SK-N-SH treated with all-trans-retinoic acid at 6 μM for 48 hours (cell line): ENCODE results near the gene CAMKMT.

Experiments used
- ATAC-seq: fragments of 200-7000 bp; cut with Tn5 transposase; 3 replicates; pipeline ENCODE4 v1.9.1; 2020; ENCODE audit warnings: mild to moderate bottlenecking, moderate library complexity
- ARNTL ChIP-seq: fragments of 450-650 bp; formaldehyde crosslinking; IDR thresholded peaks from 2 replicates; pipeline ENCODE4 v1.5.0; 2020; ENCODE audit warnings: low read depth, mild to moderate bottlenecking, moderate library complexity, borderline replicate concordance
- BACH2 ChIP-seq: fragments of 250-450 bp; sonication (Bioruptor Pico); IDR thresholded peaks from 2 replicates; pipeline ENCODE4 v1.9.0; 2021; ENCODE audit warnings: mild to moderate bottlenecking, borderline replicate concordance
- CSDC2 ChIP-seq: fragments of 250-450 bp; sonication (Bioruptor Pico); IDR thresholded peaks from 2 replicates; pipeline ENCODE4 v1.5.0; 2020; ENCODE audit warnings: mild to moderate bottlenecking, moderate library complexity
- GLIS3 ChIP-seq: fragments of 250-450 bp; sonication (Bioruptor Pico); IDR thresholded peaks from 2 replicates; pipeline ENCODE4 v1.5.0; 2020; ENCODE audit warnings: mild to moderate bottlenecking, moderate library complexity
- ISL1 ChIP-seq: fragments of 250-450 bp; sonication (Bioruptor Pico); IDR thresholded peaks from 2 replicates; pipeline ENCODE4 v2.1.2; 2022; ENCODE audit warnings: mild to moderate bottlenecking, moderate library complexity
- OSR1 ChIP-seq: fragments of 250-450 bp; sonication (Bioruptor Pico); IDR thresholded peaks from 2 replicates; pipeline ENCODE4 v1.8.0; 2022; ENCODE audit warnings: moderate library complexity, mild to moderate bottlenecking, inconsistent platforms
- PATZ1 ChIP-seq: fragments of 250-450 bp; sonication (Bioruptor Pico); IDR thresholded peaks from 2 replicates; pipeline ENCODE4 v1.8.0; 2020; ENCODE audit warnings: mild to moderate bottlenecking, moderate library complexity, borderline replicate concordance
- PPARA ChIP-seq: fragments of 250-450 bp; sonication (Bioruptor Pico); IDR thresholded peaks from 2 replicates; pipeline ENCODE4 v1.5.0; 2020; ENCODE audit warnings: mild to moderate bottlenecking, borderline replicate concordance
- RARB ChIP-seq: fragments of 250-450 bp; sonication (Bioruptor Pico); IDR thresholded peaks from 2 replicates; pipeline ENCODE4 v1.8.0; 2021; ENCODE audit warnings: mild to moderate bottlenecking, moderate library complexity
- SNAI2 ChIP-seq: fragments of 250-450 bp; sonication (Bioruptor Pico); IDR thresholded peaks from 2 replicates; pipeline ENCODE4 v1.5.0; 2020; ENCODE audit warnings: mild to moderate bottlenecking, moderate library complexity
- TCF4 ChIP-seq: fragments of 250-450 bp; sonication (Bioruptor Pico); IDR thresholded peaks from 2 replicates; pipeline ENCODE4 v1.8.0; 2021; ENCODE audit warnings: mild to moderate bottlenecking, moderate library complexity, borderline replicate concordance
- TOX ChIP-seq: fragments of 250-450 bp; sonication (Bioruptor Pico); IDR thresholded peaks from 2 replicates; pipeline ENCODE4 v1.8.0; 2021; ENCODE audit warnings: mild to moderate bottlenecking, moderate library complexity, borderline replicate concordance
- ZC3H10 ChIP-seq: fragments of 250-450 bp; sonication (Bioruptor Pico); IDR thresholded peaks from 2 replicates; pipeline ENCODE4 v1.5.1; 2021; ENCODE audit warnings: mild to moderate bottlenecking, moderate library complexity
- ZFP3 ChIP-seq: fragments of 250-450 bp; sonication (Bioruptor Pico); IDR thresholded peaks from 2 replicates; pipeline ENCODE4 v1.5.0; 2020; ENCODE audit warnings: mild to moderate bottlenecking, moderate library complexity
- ZFP30 ChIP-seq: fragments of 450-650 bp; formaldehyde crosslinking; IDR thresholded peaks from 2 replicates; pipeline ENCODE4 v1.5.0; 2022; ENCODE audit warnings: mild to moderate bottlenecking, moderate library complexity
- ZNF565 ChIP-seq: fragments of 450-650 bp; formaldehyde crosslinking; conservative IDR thresholded peaks from 2 replicates; pipeline ENCODE4 v1.5.0; 2020; ENCODE audit warnings: low read depth, mild to moderate bottlenecking, moderate library complexity
- ZNF70 ChIP-seq: fragments of 450-650 bp; formaldehyde crosslinking; IDR thresholded peaks from 2 replicates; pipeline ENCODE4 v1.5.0; 2020; ENCODE audit warnings: mild to moderate bottlenecking, moderate library complexity
- ZNF8 ChIP-seq: fragments of 450-650 bp; formaldehyde crosslinking; IDR thresholded peaks from 2 replicates; pipeline ENCODE4 v1.5.0; 2020; ENCODE audit warnings: mild to moderate bottlenecking, moderate library complexity
- TF ChIP-seq, protein P1 (sequence below): fragments of 250-450 bp; sonication (Bioruptor Pico); IDR thresholded peaks from 2 replicates; pipeline ENCODE4 v1.8.0; 2021; ENCODE audit warnings: low read depth, mild to moderate bottlenecking, moderate library complexity, borderline replicate concordance
- TF ChIP-seq, protein P2 (sequence below): fragments of 250-450 bp; sonication (Bioruptor Pico); IDR thresholded peaks from 2 replicates; pipeline ENCODE4 v1.5.1; 2021; ENCODE audit warnings: mild to moderate bottlenecking, moderate library complexity
- TF ChIP-seq, protein P3 (sequence below): fragments of 250-450 bp; sonication (Bioruptor Pico); IDR thresholded peaks from 2 replicates; pipeline ENCODE4 v1.5.1; 2020; ENCODE audit warnings: low read depth, mild to moderate bottlenecking, moderate library complexity
- TF ChIP-seq, protein P4 (sequence below): fragments of 250-450 bp; sonication (Bioruptor Pico); IDR thresholded peaks from 2 replicates; pipeline ENCODE4 v1.5.0; 2020; ENCODE audit warnings: mild to moderate bottlenecking, moderate library complexity

CAMKMT gene

DNA sequence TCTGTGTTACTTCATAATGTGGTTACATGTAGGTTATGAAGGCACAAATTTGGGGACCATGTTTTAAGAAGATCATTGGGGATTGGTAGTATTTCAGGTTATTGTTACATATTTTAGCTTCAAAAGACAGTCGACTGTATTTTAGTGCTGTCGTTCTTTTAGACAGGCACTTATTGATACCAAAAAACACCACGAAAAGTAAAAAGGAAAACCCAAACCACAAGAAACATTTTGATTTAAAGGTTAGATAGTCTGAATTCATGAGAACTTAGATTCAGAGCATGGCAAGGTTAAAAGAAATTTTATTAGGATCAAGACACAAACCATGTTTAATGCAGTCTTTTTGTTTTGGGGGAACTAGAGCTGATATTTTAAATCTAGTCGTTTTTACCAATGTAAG, 209.0 kb downstream of the CAMKMT start:
- ATAC-seq: no peak
- TF ChIP-seq GLIS3 (CRISPR knock-in tag): no peak
- no peak for TF ChIP-seq ZC3H10 (CRISPR knock-in tag)
- TF ChIP-seq, protein P1, sequence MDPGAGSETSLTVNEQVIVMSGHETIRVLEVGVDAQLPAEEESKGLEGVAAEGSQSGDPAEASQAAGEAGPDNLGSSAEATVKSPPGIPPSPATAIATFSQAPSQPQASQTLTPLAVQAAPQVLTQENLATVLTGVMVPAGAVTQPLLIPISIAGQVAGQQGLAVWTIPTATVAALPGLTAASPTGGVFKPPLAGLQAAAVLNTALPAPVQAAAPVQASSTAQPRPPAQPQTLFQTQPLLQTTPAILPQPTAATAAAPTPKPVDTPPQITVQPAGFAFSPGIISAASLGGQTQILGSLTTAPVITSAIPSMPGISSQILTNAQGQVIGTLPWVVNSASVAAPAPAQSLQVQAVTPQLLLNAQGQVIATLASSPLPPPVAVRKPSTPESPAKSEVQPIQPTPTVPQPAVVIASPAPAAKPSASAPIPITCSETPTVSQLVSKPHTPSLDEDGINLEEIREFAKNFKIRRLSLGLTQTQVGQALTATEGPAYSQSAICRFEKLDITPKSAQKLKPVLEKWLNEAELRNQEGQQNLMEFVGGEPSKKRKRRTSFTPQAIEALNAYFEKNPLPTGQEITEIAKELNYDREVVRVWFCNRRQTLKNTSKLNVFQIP: no peak
- TF ChIP-seq PPARA (CRISPR knock-in tag): no peak
- TF ChIP-seq CSDC2 (CRISPR knock-in tag): no peak
- no peak for TF ChIP-seq ZNF70 (CRISPR knock-in tag)
- TF ChIP-seq, protein P2, sequence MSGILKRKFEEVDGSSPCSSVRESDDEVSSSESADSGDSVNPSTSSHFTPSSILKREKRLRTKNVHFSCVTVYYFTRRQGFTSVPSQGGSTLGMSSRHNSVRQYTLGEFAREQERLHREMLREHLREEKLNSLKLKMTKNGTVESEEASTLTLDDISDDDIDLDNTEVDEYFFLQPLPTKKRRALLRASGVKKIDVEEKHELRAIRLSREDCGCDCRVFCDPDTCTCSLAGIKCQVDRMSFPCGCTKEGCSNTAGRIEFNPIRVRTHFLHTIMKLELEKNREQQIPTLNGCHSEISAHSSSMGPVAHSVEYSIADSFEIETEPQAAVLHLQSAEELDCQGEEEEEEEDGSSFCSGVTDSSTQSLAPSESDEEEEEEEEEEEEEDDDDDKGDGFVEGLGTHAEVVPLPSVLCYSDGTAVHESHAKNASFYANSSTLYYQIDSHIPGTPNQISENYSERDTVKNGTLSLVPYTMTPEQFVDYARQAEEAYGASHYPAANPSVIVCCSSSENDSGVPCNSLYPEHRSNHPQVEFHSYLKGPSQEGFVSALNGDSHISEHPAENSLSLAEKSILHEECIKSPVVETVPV (CRISPR knock-in tag): no peak
- TF ChIP-seq, protein P3, sequence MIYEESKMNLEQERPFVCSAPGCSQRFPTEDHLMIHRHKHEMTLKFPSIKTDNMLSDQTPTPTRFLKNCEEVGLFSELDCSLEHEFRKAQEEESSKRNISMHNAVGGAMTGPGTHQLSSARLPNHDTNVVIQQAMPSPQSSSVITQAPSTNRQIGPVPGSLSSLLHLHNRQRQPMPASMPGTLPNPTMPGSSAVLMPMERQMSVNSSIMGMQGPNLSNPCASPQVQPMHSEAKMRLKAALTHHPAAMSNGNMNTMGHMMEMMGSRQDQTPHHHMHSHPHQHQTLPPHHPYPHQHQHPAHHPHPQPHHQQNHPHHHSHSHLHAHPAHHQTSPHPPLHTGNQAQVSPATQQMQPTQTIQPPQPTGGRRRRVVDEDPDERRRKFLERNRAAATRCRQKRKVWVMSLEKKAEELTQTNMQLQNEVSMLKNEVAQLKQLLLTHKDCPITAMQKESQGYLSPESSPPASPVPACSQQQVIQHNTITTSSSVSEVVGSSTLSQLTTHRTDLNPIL (CRISPR knock-in tag): no peak
- no peak for TF ChIP-seq PATZ1 (CRISPR knock-in tag)
- no peak for TF ChIP-seq ISL1
- no peak for TF ChIP-seq ARNTL

DNA sequence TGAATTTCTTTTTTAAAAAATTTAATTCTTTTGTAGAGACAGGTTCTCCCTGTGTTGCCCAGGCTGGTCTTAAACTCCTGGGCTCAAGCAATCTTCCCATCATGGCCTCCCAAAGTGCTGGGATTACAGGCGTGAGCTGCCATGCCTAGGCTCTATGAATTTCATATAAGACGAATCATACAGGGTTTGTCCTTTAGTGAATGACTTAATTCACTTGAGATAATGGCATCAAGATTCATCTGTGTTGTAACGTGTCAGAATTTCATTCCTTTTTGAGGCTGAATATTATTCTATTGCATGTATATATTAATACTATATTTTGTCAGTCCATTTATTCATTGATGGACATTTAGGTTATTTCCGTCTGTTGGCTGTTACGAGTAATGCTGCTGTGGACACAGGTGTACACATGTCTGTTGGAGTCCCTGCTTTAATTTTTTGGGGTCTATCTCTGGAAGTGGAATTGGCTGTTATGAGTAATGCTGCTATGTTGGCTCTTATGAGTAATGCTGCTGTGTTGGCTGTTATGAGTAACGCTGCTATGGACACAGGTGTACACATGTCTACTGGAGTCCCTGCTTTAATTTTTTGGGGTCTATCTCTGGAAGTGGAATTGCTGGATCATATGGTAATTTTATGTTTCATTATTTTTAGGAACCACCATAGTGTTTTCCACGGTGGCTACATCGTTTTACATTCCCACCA, 210.6 kb downstream of the CAMKMT start:
- ATAC-seq: peak; percentile 60
- TF ChIP-seq BACH2 (CRISPR knock-in tag) (no peak), TCF4 (no peak), ZC3H10 (CRISPR knock-in tag) (no peak), ARNTL (no peak), ZFP3 (no peak), ZFP30 (CRISPR knock-in tag) (no peak), PATZ1 (CRISPR knock-in tag) (no peak), ZNF565 (CRISPR knock-in tag) (no peak), RARB (CRISPR knock-in tag) (no peak), OSR1 (CRISPR knock-in tag) (no peak), SNAI2 (no peak), ZNF8 (CRISPR knock-in tag) (no peak), TOX (no peak), ZNF70 (CRISPR knock-in tag) (no peak)
- TF ChIP-seq, protein P4, sequence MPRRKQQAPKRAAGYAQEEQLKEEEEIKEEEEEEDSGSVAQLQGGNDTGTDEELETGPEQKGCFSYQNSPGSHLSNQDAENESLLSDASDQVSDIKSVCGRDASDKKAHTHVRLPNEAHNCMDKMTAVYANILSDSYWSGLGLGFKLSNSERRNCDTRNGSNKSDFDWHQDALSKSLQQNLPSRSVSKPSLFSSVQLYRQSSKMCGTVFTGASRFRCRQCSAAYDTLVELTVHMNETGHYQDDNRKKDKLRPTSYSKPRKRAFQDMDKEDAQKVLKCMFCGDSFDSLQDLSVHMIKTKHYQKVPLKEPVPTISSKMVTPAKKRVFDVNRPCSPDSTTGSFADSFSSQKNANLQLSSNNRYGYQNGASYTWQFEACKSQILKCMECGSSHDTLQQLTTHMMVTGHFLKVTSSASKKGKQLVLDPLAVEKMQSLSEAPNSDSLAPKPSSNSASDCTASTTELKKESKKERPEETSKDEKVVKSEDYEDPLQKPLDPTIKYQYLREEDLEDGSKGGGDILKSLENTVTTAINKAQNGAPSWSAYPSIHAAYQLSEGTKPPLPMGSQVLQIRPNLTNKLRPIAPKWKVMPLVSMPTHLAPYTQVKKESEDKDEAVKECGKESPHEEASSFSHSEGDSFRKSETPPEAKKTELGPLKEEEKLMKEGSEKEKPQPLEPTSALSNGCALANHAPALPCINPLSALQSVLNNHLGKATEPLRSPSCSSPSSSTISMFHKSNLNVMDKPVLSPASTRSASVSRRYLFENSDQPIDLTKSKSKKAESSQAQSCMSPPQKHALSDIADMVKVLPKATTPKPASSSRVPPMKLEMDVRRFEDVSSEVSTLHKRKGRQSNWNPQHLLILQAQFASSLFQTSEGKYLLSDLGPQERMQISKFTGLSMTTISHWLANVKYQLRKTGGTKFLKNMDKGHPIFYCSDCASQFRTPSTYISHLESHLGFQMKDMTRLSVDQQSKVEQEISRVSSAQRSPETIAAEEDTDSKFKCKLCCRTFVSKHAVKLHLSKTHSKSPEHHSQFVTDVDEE (CRISPR knock-in tag): no peak
- TF ChIP-seq, protein P3 (CRISPR knock-in tag): no peak
- TF ChIP-seq, protein P2 (CRISPR knock-in tag): no peak
